ENCODE data around the gene KANSL1.

DNA sequence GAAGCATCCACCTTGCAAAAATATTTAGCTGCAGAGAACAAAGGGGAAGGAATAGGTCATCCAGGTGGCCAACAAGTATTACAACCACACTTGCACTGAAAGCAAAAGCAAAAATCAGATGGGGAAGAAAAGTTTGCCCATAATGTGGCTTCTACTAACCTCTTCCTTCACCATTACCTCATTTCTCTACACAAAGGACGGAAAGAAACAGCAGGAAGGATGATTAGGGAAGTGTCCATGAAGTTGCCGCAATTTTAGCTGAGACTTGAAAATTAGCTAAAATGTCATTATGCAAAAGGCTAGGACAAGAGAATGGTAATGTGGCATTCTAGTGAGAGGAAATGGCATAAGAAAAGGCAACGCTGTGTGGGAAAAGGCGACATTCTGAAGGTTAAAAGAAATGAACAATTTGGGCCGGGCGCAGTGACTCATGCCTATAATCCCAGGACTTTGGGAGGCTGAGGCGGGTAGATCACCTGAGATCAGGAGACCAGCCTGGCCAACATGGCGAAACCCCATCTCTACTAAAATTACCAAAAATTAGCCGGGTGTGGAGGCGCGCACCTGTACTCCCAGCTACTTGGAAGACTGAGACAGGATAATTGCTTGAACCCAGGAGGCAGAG is 13.7 kb downstream of the KANSL1 start:
- TF ChIP-seq, protein P1, sequence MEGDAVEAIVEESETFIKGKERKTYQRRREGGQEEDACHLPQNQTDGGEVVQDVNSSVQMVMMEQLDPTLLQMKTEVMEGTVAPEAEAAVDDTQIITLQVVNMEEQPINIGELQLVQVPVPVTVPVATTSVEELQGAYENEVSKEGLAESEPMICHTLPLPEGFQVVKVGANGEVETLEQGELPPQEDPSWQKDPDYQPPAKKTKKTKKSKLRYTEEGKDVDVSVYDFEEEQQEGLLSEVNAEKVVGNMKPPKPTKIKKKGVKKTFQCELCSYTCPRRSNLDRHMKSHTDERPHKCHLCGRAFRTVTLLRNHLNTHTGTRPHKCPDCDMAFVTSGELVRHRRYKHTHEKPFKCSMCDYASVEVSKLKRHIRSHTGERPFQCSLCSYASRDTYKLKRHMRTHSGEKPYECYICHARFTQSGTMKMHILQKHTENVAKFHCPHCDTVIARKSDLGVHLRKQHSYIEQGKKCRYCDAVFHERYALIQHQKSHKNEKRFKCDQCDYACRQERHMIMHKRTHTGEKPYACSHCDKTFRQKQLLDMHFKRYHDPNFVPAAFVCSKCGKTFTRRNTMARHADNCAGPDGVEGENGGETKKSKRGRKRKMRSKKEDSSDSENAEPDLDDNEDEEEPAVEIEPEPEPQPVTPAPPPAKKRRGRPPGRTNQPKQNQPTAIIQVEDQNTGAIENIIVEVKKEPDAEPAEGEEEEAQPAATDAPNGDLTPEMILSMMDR (IDR thresholded peaks at IDR 0.05): no peak
- no peak for TF ChIP-seq POLR2A (IDR thresholded peaks at IDR 0.05)
